Choroid plexus epithelial cell (primary cell): ENCODE data around the gene DPH1.
A peak's percentile ranks its signal among the peaks of the same experiment; 100 is the strongest.

Experiments used
- DNase-seq: peaks from one replicate; pipeline ENCODE4 v3.0.0-alpha.2; 2010; ENCODE audit warnings: low read depth
- H3K4me3 ChIP-seq: 2 replicates; pipeline ENCODE4 v1.5.1; 2011; ENCODE audit warnings: low read depth, mild to moderate bottlenecking, control low read depth, low read length, moderate library complexity
- TF ChIP-seq, protein P1 (sequence below): conservative IDR thresholded peaks from 2 replicates; pipeline ENCODE4 v1.5.1; 2011; ENCODE audit warnings: low read depth, mild to moderate bottlenecking, control low read depth, inconsistent platforms, low read length, moderate library complexity

The DPH1 gene

DNA sequence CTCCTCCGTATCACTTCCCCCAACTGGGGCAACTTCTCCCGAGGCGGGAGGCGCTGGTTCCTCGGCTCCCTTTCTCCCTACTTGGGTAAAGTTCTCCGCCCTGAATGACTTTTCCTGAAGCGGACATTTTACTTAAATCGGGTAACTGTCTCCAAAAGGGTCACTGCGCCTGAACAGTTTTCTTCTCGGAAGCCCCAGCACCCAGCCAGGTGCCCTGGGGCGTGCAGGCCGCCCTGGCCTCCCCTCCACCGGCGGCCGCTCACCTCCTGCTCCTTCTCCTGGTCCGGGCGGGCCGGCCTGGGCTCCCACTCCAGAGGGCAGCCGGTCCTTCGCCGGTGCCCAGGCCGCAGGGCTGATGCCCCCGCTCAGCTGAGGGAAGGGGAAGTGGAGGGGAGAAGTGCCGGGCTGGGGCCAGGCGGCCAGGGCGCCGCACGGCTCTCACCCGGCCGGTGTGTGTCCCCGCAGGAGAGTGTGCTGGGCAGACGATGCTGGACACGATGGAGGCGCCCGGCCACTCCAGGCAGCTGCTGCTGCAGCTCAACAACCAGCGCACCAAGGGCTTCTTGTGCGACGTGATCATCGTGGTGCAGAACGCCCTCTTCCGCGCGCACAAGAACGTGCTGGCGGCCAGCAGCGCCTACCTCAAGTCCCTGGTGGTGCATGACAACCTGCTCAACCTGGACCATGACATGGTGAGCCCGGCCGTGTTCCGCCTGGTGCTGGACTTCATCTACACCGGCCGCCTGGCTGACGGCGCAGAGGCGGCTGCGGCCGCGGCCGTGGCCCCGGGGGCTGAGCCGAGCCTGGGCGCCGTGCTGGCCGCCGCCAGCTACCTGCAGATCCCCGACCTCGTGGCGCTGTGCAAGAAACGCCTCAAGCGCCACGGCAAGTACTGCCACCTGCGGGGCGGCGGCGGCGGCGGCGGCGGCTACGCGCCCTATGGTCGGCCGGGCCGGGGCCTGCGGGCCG, 26.5 kb downstream of the DPH1 start:
- TF ChIP-seq, protein P1, sequence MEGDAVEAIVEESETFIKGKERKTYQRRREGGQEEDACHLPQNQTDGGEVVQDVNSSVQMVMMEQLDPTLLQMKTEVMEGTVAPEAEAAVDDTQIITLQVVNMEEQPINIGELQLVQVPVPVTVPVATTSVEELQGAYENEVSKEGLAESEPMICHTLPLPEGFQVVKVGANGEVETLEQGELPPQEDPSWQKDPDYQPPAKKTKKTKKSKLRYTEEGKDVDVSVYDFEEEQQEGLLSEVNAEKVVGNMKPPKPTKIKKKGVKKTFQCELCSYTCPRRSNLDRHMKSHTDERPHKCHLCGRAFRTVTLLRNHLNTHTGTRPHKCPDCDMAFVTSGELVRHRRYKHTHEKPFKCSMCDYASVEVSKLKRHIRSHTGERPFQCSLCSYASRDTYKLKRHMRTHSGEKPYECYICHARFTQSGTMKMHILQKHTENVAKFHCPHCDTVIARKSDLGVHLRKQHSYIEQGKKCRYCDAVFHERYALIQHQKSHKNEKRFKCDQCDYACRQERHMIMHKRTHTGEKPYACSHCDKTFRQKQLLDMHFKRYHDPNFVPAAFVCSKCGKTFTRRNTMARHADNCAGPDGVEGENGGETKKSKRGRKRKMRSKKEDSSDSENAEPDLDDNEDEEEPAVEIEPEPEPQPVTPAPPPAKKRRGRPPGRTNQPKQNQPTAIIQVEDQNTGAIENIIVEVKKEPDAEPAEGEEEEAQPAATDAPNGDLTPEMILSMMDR, result no peak
- H3K4me3 ChIP-seq, result peak overlapping the region; percentile 79
- peak; percentile 79 for DNase-seq

DNA sequence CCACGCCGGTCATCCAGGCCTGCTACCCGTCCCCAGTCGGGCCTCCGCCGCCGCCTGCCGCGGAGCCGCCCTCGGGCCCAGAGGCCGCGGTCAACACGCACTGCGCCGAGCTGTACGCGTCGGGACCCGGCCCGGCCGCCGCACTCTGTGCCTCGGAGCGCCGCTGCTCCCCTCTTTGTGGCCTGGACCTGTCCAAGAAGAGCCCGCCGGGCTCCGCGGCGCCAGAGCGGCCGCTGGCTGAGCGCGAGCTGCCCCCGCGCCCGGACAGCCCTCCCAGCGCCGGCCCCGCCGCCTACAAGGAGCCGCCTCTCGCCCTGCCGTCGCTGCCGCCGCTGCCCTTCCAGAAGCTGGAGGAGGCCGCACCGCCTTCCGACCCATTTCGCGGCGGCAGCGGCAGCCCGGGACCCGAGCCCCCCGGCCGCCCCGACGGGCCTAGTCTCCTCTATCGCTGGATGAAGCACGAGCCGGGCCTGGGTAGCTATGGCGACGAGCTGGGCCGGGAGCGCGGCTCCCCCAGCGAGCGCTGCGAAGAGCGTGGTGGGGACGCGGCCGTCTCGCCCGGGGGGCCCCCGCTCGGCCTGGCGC, 27.3 kb downstream of the DPH1 start:
- H3K4me3 ChIP-seq, result peak overlapping the region; percentile 79
- peak; percentile 57 for DNase-seq
- TF ChIP-seq, protein P1, result no peak

DNA sequence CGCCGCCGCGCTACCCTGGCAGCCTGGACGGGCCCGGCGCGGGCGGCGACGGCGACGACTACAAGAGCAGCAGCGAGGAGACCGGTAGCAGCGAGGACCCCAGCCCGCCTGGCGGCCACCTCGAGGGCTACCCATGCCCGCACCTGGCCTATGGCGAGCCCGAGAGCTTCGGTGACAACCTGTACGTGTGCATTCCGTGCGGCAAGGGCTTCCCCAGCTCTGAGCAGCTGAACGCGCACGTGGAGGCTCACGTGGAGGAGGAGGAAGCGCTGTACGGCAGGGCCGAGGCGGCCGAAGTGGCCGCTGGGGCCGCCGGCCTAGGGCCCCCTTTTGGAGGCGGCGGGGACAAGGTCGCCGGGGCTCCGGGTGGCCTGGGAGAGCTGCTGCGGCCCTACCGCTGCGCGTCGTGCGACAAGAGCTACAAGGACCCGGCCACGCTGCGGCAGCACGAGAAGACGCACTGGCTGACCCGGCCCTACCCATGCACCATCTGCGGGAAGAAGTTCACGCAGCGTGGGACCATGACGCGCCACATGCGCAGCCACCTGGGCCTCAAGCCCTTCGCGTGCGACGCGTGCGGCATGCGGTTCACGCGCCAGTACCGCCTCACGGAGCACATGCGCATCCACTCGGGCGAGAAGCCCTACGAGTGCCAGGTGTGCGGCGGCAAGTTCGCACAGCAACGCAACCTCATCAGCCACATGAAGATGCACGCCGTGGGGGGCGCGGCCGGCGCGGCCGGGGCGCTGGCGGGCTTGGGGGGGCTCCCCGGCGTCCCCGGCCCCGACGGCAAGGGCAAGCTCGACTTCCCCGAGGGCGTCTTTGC, 28.0 kb downstream of the DPH1 start:
- TF ChIP-seq, protein P1, result no peak
- peak; percentile 69 for DNase-seq
- H3K4me3 ChIP-seq, result peak overlapping the region; percentile 79

DNA sequence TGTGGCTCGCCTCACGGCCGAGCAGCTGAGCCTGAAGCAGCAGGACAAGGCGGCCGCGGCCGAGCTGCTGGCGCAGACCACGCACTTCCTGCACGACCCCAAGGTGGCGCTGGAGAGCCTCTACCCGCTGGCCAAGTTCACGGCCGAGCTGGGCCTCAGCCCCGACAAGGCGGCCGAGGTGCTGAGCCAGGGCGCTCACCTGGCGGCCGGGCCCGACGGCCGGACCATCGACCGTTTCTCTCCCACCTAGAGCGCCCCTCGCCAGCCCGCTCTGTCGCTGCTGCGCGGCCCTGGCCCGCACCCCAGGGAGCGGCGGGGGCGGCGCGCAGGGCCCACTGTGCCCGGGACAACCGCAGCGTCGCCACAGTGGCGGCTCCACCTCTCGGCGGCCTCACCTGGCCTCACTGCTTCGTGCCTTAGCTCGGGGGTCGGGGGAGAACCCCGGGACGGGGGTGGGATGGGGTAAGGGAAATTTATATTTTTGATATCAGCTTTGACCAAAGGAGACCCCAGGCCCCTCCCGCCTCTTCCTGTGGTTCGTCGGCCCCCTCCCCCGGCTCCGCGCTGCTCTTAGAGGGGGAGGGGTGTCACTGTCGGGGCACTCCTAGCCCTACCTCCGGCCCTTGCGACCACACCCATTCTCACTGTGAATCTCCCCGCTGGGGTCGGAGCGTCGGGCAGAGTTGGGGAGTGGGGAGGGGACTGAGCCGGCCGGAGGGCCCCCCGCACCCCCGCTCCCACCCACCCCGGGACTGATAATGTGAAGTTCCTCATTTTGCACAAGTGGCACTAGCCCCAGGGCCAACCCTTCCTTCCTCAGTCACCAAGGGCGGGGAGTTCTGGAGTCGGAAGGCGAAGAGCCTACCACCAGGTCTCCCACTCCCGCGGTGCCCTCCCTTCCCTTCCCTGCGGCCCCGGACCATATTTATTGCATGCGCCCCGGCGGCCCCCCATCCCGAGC, 28.9 kb downstream of the DPH1 start:
- TF ChIP-seq, protein P1, result peak; percentile 70
- H3K4me3 ChIP-seq, result peak overlapping the region; percentile 79
- peak; percentile 91 for DNase-seq

DNA sequence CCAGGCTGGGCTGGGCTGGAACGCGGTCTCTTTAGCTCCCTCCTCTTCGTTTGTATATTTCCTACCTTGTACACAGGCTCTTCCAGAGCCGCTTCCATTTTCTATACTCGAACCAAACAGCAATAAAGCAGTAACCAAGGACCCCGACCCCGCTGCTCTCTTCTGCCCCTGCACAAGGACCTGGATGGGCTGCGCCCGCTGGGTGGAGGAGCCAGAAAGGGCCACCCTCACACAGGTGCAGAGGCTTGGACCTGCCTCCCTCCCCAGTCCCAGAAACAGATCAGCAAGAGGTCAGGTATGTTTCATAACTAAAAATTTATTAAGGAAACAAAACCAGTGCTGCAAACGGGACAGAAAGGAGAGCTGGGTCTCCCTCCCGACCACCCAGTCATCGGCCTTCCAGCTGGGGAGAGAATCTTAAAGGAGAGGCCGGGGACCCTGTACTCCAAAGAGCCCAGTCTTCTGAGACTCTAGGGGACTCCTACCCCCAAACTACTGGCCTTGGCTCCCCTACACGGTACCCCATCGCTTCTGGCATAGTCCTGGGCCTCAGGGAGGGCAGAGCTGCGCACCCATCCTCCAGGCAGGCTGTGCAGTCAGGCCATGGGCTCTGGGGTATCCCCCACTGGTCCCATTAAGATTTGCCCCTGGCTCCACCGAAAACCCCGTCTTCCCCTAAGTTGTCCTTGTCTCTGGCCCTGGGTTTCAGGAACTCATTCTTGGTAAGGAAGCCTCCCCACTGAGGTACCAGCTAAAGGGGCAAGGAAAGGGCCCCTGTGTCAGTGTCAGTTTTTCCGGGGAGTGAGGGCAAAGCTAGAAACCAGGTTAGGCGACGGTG, 29.8 kb downstream of the DPH1 start:
- peak overlapping the region; percentile 79 for H3K4me3 ChIP-seq
- TF ChIP-seq, protein P1, result no peak

More for the DNA sequence above, 29.8 kb downstream of the DPH1 start:
- DNase-seq, result peak; percentile 38
